ENCODE measurements around the gene CHRNA7.

CHRNA7 gene

DNA sequence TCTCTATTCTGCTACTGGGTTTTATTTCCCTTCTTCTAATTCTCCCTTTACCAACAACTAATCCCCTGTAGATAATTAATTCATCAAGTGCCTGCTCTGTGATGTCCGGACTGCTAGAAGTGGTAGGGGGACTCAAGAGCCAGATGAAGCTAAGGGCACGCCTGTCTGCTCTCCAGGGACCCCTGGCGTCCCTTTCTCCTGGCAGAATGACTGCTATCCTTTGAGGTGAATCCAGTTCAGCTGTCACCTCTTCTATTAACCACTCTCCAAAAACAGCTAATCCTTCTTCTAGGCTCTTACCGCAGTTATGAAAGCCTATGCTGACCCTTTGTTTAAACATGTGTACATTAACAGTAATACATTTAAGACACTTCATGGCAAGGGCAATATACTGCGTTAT, 1.4 kb upstream of the CHRNA7 start:
- TF ChIP-seq, protein P1, sequence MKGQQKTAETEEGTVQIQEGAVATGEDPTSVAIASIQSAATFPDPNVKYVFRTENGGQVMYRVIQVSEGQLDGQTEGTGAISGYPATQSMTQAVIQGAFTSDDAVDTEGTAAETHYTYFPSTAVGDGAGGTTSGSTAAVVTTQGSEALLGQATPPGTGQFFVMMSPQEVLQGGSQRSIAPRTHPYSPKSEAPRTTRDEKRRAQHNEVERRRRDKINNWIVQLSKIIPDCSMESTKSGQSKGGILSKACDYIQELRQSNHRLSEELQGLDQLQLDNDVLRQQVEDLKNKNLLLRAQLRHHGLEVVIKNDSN (IDR thresholded peaks at IDR 0.05) = no peak
- TF ChIP-seq, protein P2, sequence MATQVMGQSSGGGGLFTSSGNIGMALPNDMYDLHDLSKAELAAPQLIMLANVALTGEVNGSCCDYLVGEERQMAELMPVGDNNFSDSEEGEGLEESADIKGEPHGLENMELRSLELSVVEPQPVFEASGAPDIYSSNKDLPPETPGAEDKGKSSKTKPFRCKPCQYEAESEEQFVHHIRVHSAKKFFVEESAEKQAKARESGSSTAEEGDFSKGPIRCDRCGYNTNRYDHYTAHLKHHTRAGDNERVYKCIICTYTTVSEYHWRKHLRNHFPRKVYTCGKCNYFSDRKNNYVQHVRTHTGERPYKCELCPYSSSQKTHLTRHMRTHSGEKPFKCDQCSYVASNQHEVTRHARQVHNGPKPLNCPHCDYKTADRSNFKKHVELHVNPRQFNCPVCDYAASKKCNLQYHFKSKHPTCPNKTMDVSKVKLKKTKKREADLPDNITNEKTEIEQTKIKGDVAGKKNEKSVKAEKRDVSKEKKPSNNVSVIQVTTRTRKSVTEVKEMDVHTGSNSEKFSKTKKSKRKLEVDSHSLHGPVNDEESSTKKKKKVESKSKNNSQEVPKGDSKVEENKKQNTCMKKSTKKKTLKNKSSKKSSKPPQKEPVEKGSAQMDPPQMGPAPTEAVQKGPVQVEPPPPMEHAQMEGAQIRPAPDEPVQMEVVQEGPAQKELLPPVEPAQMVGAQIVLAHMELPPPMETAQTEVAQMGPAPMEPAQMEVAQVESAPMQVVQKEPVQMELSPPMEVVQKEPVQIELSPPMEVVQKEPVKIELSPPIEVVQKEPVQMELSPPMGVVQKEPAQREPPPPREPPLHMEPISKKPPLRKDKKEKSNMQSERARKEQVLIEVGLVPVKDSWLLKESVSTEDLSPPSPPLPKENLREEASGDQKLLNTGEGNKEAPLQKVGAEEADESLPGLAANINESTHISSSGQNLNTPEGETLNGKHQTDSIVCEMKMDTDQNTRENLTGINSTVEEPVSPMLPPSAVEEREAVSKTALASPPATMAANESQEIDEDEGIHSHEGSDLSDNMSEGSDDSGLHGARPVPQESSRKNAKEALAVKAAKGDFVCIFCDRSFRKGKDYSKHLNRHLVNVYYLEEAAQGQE (IDR thresholded peaks at IDR 0.05; ENCODE audit: low read depth) = no peak
- TF ChIP-seq TCF12 (IDR thresholded peaks at IDR 0.05; ENCODE audit: low read depth) = no peak
- no peak for TF ChIP-seq YY1 (IDR thresholded peaks at IDR 0.05; ENCODE audit: low read depth)
- TF ChIP-seq CREB1 (IDR thresholded peaks at IDR 0.05; ENCODE audit: low read depth) = no peak
- no peak for TF ChIP-seq NFIC (IDR thresholded peaks at IDR 0.05)
- no peak for TF ChIP-seq TEAD4 (IDR thresholded peaks at IDR 0.05)
- no peak for TF ChIP-seq TAF1 (IDR thresholded peaks at IDR 0.05; ENCODE audit: low read depth)
- no peak for TF ChIP-seq ZBTB7A (IDR thresholded peaks at IDR 0.05; ENCODE audit: low read depth)
- TF ChIP-seq RAD21 (IDR thresholded peaks at IDR 0.05; ENCODE audit: low read depth) = no peak
- no peak for TF ChIP-seq EGR1 (IDR thresholded peaks at IDR 0.05)
- no peak for TF ChIP-seq EP300 (IDR thresholded peaks at IDR 0.05; ENCODE audit: borderline replicate concordance)
- no peak for TF ChIP-seq CEBPB (IDR thresholded peaks at IDR 0.05)
- TF ChIP-seq, protein P3, sequence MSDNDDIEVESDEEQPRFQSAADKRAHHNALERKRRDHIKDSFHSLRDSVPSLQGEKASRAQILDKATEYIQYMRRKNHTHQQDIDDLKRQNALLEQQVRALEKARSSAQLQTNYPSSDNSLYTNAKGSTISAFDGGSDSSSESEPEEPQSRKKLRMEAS (IDR thresholded peaks at IDR 0.05) = no peak
- TF ChIP-seq FOXM1 (IDR thresholded peaks at IDR 0.05; ENCODE audit: borderline replicate concordance, low read depth) = no peak

DNA sequence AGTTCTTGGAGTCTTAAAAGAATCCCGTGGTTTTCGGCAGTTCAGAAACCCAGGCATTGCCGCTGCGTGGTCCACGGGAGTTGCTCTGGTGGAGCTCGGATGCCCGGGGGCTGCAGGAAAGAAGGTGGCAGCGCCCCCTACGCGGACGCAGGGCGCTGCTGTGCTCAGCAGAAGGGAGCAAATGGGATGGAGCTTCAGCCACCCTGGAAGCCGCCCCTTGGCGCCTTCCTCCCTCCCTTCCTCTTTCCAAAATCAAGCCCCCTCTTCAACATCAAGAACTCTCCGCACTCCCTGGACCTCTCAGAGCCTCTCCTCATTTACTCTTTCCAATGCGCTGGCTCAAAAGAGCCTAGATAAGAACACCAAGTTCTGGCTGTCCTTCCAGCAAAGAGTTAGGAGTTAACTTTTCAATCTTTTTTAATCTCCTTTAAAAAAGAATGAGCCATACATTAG, 880 bp upstream of the CHRNA7 start:
- no peak for TF ChIP-seq RAD21 (IDR thresholded peaks at IDR 0.05; ENCODE audit: low read depth)

DNA sequence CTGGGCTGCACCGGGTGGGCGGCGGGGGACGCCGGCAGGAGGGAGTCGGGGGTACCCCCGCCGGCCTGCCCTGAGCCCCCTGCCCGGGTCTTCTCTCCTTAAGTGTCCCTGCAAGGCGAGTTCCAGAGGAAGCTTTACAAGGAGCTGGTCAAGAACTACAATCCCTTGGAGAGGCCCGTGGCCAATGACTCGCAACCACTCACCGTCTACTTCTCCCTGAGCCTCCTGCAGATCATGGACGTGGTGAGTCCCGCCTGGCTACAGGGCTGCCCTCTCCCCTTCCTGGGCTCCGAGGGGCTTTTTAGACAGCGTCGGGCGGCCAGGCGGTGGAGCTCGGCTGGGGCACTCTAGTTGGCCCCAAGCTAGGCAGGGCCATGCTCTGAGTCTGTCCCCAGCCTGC, 480 bp downstream of the CHRNA7 start:
- TF ChIP-seq, protein P1 (IDR thresholded peaks at IDR 0.05) = no peak
- TF ChIP-seq EGR1 (IDR thresholded peaks at IDR 0.05) = no peak
- TF ChIP-seq CREB1 (IDR thresholded peaks at IDR 0.05; ENCODE audit: low read depth) = no peak
- TF ChIP-seq NFIC (IDR thresholded peaks at IDR 0.05) = no peak
- no peak for TF ChIP-seq ZBTB7A (IDR thresholded peaks at IDR 0.05; ENCODE audit: low read depth)
- no peak for TF ChIP-seq TAF1 (IDR thresholded peaks at IDR 0.05; ENCODE audit: low read depth)
- TF ChIP-seq, protein P2 (IDR thresholded peaks at IDR 0.05; ENCODE audit: low read depth) = no peak

DNA sequence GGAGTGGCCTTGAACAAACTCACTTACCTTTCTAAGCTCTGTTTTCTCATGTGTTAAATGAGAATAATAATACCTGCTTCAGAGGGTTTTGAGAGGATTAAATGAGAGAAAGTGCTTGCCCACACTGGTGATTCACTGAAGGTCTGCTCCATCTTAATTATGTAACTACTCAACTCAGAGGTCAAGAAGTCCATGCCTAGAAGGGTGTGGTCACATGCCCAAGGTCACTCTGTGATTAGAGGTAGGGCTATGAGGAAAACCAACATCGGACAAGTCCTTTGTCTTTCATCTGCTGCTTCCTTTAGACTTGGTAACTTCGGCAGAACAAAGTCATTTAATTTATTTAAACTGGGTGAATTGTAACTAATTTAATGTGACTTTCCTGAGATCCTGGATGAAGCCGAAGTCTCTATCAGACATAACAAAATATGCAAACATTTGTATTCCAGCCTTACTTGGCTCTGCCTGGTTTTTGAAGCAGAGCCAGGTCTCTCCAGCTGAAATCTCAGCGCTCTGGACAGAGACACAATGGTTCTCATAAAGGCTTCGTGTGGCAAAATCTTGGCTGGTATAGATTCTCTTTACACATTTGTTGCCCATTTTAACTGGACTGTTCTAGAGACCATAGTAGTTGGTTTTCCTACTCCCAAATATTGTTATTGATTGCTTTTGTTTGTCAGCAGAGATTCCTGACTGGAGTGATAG, 3.0 kb downstream of the CHRNA7 start:
- TF ChIP-seq ZBTB7A (IDR thresholded peaks at IDR 0.05; ENCODE audit: low read depth) = no peak
- TF ChIP-seq CREB1 (IDR thresholded peaks at IDR 0.05; ENCODE audit: low read depth) = no peak
- TF ChIP-seq, protein P3 (IDR thresholded peaks at IDR 0.05) = no peak
- TF ChIP-seq TCF12 (IDR thresholded peaks at IDR 0.05; ENCODE audit: low read depth) = no peak
- no peak for TF ChIP-seq TEAD4 (IDR thresholded peaks at IDR 0.05)
- no peak for TF ChIP-seq TAF1 (IDR thresholded peaks at IDR 0.05; ENCODE audit: low read depth)
- TF ChIP-seq, protein P2 (IDR thresholded peaks at IDR 0.05; ENCODE audit: low read depth) = no peak
- TF ChIP-seq FOXM1 (IDR thresholded peaks at IDR 0.05; ENCODE audit: borderline replicate concordance, low read depth) = no peak
- no peak for TF ChIP-seq NFIC (IDR thresholded peaks at IDR 0.05)
- TF ChIP-seq EGR1 (IDR thresholded peaks at IDR 0.05) = no peak
- no peak for TF ChIP-seq YY1 (IDR thresholded peaks at IDR 0.05; ENCODE audit: low read depth)
- TF ChIP-seq EP300 (IDR thresholded peaks at IDR 0.05; ENCODE audit: borderline replicate concordance) = no peak
- no peak for TF ChIP-seq RAD21 (IDR thresholded peaks at IDR 0.05; ENCODE audit: low read depth)
- TF ChIP-seq CEBPB (IDR thresholded peaks at IDR 0.05) = no peak
- TF ChIP-seq, protein P1 (IDR thresholded peaks at IDR 0.05) = no peak
